Caco-2 (cell line): ENCODE results near the gene HAPLN2. TPM values are rescaled to one million over a fixed set of nuclear protein-coding genes. Genes with fewer than 3 reads are reported as not detected.
A peak's percentile ranks its signal among the peaks of the same experiment; 100 is the strongest.

ENCODE experiments used
- BruUV-seq: library from RNA; stranded (reverse); fragments of 400-500 nt; replicated peaks from 2 replicates; lab custom pipeline; 2021; lab: Mats Ljungman, UMichigan
- CTCF ChIA-PET: fragments of 300-600 bp; sonication (Branson Sonifier 250); formaldehyde crosslinking; loops from one replicate; lab custom pipeline; 2022; ENCODE audit warnings: antibody characterized with exemption; lab: Charles Lee
- POLR2A ChIA-PET: fragments of 300-600 bp; sonication (Branson Sonifier 250); formaldehyde crosslinking; loops from one replicate; lab custom pipeline; 2022; ENCODE audit warnings: antibody characterized with exemption; lab: Charles Lee
- DNase-seq, 2 experiments: peaks; one replicate each; pipeline versions ENCODE4 v3.0.0 to v3.0.0-alpha.2; 2020 to 2022
- H3K27me3 ChIP-seq: replicated peaks from 2 replicates; pipeline ENCODE4 v1.6.0; 2011; ENCODE audit warnings: low read length; ENCODE audit not compliant: control insufficient read depth, insufficient read depth
- H3K36me3 ChIP-seq: 2 replicates; pipeline ENCODE4 v1.5.1; 2011; ENCODE audit warnings: low read length; ENCODE audit not compliant: control insufficient read depth, insufficient read depth
- H3K4me1 ChIP-seq: fragments of 250-450 bp; sonication (Bioruptor Pico); 2 replicates; pipeline ENCODE4 v1.5.1; 2020; ENCODE audit warnings: mild to moderate bottlenecking
- H3K4me3 ChIP-seq: 2 replicates; pipeline ENCODE4 v1.5.1; 2011; ENCODE audit warnings: low read depth, mild to moderate bottlenecking, control low read depth, low read length
- H3K9me3 ChIP-seq: fragments of 250-450 bp; sonication (Bioruptor Pico); 2 replicates; pipeline ENCODE4 v1.5.1; 2020; ENCODE audit warnings: mild to moderate bottlenecking, moderate library complexity
- H3K27ac Mint-ChIP-seq: one replicate; pipeline ENCODE4 v1.8.0; 2022; ENCODE audit warnings: mixed read lengths; ENCODE audit not compliant: unreplicated experiment
- H3K27me3 Mint-ChIP-seq: one replicate; pipeline ENCODE4 v1.8.0; 2022; ENCODE audit warnings: mixed read lengths; ENCODE audit not compliant: insufficient read depth, unreplicated experiment
- H3K36me3 Mint-ChIP-seq: one replicate; pipeline ENCODE4 v1.8.0; 2022; ENCODE audit warnings: mild to moderate bottlenecking, mixed read lengths; ENCODE audit not compliant: insufficient read depth, unreplicated experiment
- H3K4me1 Mint-ChIP-seq: one replicate; pipeline ENCODE4 v1.8.0; 2022; ENCODE audit warnings: low read depth, mixed read lengths; ENCODE audit not compliant: unreplicated experiment
- H3K4me3 Mint-ChIP-seq: one replicate; pipeline ENCODE4 v1.8.0; 2022; ENCODE audit warnings: mild to moderate bottlenecking, moderate library complexity, mixed read lengths; ENCODE audit not compliant: unreplicated experiment
- H3K9me3 Mint-ChIP-seq: one replicate; pipeline ENCODE4 v1.8.0; 2022; ENCODE audit warnings: mixed read lengths; ENCODE audit not compliant: unreplicated experiment
- intact Hi-C: fragments of 100-400 bp; cut with micrococcal nuclease; formaldehyde crosslinking; loops from one replicate; pipeline ENCODE4 v1.10.0; 2022; ENCODE audit not compliant: unreplicated experiment
- total RNA-seq: library from RNA; stranded (reverse); gene quantifications from 2 replicates; pipeline ENCODE4 v1.2.3, GENCODE V29; 2022
- TF ChIP-seq, protein P1 (sequence below), 2 experiments: fragments of 200-600 bp in 1 of 2; IDR thresholded peaks; 1 replicate in 1 of 2; 2 replicates in 1 of 2; pipeline versions ENCODE4 v1.5.1 to v1.8.0; 2011 to 2022; ENCODE audit warnings: antibody characterized with exemption in 1 of 2, control low read depth in 1 of 2, inconsistent platforms in 1 of 2, low read depth in 1 of 2, low read length in 1 of 2, mild to moderate bottlenecking in 1 of 2, moderate library complexity in 1 of 2; ENCODE audit not compliant: insufficient read depth in 1 of 2, severe bottlenecking in 1 of 2, unreplicated experiment in 1 of 2

HAPLN2 gene
- total RNA-seq, 1 experiment from 2014 or later: not detected

DNA sequence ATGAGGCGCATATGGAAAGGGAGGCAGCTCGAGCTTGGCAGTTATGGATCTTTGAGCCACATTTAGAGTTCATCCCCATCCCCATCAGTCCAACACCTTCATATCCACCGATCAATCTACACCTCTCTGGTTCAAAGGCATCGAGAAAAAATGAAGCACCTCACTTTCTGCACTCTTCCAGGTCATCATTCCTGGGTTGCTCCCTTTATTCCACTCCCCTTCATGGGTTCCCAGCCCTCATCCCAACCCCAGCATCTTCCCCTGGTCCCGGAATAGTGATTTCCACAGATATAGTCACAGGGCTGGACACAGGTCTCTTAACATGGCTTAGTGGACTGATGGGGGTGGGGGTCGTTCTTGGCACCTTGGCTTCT lies 354 bp downstream of the HAPLN2 start:
- Mint-ChIP-seq H3K4me3 (no peak overlapping the region), H3K27me3 (peaks cover 25% of the 10 kb centered on the region), H3K36me3 (no peaks in the 10 kb centered on the region), H3K27ac (no peak overlapping the region), H3K4me1 (peaks cover 7% of the 10 kb centered on the region), H3K9me3 (no peaks in the 10 kb centered on the region)
- BruUV-seq: no TSS peak
- ChIA-PET CTCF (interaction anchor here (1.0 to 2.2 kb wide), 10 partner anchors 8 to 308 kb away, joined by 3 to 13 read pairs (median 4); partner anchors contain the start of gene NES), POLR2A (interaction anchor here (0.6 kb wide), 1 partner anchor 106 kb away, joined by 3 read pairs; no protein-coding TSS in a partner anchor)
- H3K4me3 ChIP-seq: no peak overlapping the region
- TF ChIP-seq, protein P1, sequence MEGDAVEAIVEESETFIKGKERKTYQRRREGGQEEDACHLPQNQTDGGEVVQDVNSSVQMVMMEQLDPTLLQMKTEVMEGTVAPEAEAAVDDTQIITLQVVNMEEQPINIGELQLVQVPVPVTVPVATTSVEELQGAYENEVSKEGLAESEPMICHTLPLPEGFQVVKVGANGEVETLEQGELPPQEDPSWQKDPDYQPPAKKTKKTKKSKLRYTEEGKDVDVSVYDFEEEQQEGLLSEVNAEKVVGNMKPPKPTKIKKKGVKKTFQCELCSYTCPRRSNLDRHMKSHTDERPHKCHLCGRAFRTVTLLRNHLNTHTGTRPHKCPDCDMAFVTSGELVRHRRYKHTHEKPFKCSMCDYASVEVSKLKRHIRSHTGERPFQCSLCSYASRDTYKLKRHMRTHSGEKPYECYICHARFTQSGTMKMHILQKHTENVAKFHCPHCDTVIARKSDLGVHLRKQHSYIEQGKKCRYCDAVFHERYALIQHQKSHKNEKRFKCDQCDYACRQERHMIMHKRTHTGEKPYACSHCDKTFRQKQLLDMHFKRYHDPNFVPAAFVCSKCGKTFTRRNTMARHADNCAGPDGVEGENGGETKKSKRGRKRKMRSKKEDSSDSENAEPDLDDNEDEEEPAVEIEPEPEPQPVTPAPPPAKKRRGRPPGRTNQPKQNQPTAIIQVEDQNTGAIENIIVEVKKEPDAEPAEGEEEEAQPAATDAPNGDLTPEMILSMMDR (IDR thresholded peaks at IDR 0.05; ENCODE audit: insufficient read depth in 1 of 2, low read depth in 1 of 2, low read length in 1 of 2, severe bottlenecking in 1 of 2, unreplicated experiment in 1 of 2): no peak
- intact Hi-C loops: no loop called here
- H3K4me1 ChIP-seq: 0 out of 2 replicates have a peak, but pooled peaks cover 5% of the 10 kb centered on the region
- no peaks in the 10 kb centered on the region for H3K9me3 ChIP-seq
- no peak for DNase-seq
- H3K27me3 ChIP-seq: no peaks in the 10 kb centered on the region; the same call in 1 of the 2 replicates
- H3K36me3 ChIP-seq: no peaks in the 10 kb centered on the region

DNA sequence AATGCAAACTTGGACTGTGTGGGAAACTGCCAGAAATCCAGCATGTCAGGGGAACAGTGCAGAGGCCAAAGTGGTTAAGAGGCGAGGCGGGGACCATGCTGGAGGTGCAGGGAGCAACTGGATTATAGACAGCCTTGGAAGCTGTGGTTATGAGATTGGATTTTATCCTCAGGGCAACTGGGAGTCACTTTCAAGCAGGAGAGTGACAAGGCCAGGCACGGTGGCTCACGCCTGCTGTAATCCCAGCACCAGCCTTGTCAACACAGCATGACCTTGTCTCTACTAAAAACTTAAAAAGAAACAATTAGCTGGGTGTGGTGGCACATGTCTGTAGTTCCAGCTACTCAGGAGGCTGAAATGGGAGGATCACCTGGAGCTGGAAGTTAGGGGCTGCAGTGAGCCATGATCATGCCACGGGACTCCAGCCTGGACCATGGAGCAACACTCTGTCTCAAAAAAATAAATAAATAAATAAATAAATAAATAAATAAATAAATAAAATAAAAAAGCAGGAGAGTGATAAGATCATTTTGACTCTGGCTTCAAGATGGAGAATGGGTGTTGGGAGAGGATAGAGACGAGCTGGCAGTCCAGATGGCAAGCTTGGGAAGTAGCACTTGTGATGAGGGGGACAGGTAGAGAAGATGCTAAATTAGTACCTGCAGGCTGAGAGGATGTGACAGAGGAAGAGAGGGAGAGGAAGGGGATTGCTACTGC lies 3.5 kb downstream of the HAPLN2 start:
- Histone ChIP-seq H3K27me3 (peaks cover 1% of the 10 kb centered on the region; the same call in 1 of the 2 replicates), H3K4me3 (no peak overlapping the region), H3K9me3 (no peaks in the 10 kb centered on the region), H3K36me3 (no peaks in the 10 kb centered on the region), H3K4me1 (peaks cover 13% of the 10 kb centered on the region)
- TF ChIP-seq, protein P1 (IDR thresholded peaks at IDR 0.05; ENCODE audit: insufficient read depth in 1 of 2, low read depth in 1 of 2, low read length in 1 of 2, severe bottlenecking in 1 of 2, unreplicated experiment in 1 of 2): no peak
- CTCF ChIA-PET: interaction anchor here (1.6 kb wide), 1 partner anchor 10 kb away, joined by 5 read pairs; no protein-coding TSS in a partner anchor
- Mint-ChIP-seq H3K4me1 (peaks cover 17% of the 10 kb centered on the region), H3K4me3 (peak overlapping the region; percentile 64), H3K27ac (no peak overlapping the region), H3K36me3 (no peaks in the 10 kb centered on the region), H3K9me3 (no peaks in the 10 kb centered on the region), H3K27me3 (peaks cover 28% of the 10 kb centered on the region)
- intact Hi-C loops: no loop called here
- no TSS peak for BruUV-seq
- DNase-seq: no peak
- POLR2A ChIA-PET: no interaction called here

DNA sequence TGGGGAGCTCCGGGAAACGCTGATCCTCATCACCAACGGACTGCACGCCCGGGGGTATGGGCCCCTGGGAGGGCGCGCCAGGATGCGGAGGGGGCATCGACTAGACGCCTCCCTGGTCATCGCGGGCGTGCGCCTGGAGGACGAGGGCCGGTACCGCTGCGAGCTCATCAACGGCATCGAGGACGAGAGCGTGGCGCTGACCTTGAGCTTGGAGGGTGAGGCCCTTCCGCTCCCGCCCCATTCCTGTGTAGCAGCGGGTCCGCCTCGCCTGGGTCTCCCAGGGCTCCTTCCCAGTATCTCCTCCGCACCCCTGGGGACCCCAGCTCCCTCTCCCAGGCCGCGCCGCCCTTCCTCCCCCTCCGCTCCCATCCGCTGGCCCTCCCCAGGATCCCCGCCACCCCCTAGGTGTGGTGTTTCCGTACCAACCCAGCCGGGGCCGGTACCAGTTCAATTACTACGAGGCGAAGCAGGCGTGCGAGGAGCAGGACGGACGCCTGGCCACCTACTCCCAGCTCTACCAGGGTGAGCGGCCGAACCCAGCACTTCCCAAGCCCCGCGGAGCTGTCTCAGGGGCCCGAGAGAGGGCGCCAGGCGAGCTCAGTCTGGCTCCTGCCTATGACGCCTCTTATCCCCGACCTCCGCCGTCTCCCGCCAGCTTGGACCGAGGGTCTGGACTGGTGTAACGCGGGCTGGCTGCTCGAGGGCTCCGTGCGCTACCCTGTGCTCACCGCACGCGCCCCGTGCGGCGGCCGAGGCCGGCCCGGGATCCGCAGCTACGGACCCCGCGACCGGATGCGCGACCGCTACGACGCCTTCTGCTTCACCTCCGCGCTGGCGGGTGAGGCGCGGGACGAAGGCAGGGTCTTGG lies 5.0 kb downstream of the HAPLN2 start:
- Histone ChIP-seq H3K27me3 (peaks cover 1% of the 10 kb centered on the region; the same call in 1 of the 2 replicates), H3K4me3 (peak overlapping the region; percentile 28), H3K9me3 (no peaks in the 10 kb centered on the region), H3K4me1 (peaks cover 13% of the 10 kb centered on the region), H3K36me3 (no peaks in the 10 kb centered on the region)
- peaks cover 28% of the 10 kb centered on the region for H3K27me3 Mint-ChIP-seq
- intact Hi-C loops: no loop called here
- no TSS peak for BruUV-seq
- H3K36me3 Mint-ChIP-seq: no peaks in the 10 kb centered on the region
- DNase-seq: peak; percentile 69 to 70
- POLR2A ChIA-PET: interaction anchor here (0.6 to 1.0 kb wide), 3 partner anchors 53 to 117 kb away, joined by 3 to 4 read pairs (median 3); partner anchors contain the start of genes ISG20L2, METTL25B, MRPL24 and NES
- H3K9me3 Mint-ChIP-seq: no peaks in the 10 kb centered on the region
- H3K27ac Mint-ChIP-seq: no peak overlapping the region
- CTCF ChIA-PET: interaction anchor here (0.5 to 2.5 kb wide), 23 partner anchors 10 to 214 kb away, joined by 3 to 19 read pairs (median 5); partner anchors contain the start of gene NES
- peaks cover 17% of the 10 kb centered on the region for H3K4me1 Mint-ChIP-seq
- peak overlapping the region; percentile 64 for H3K4me3 Mint-ChIP-seq
- TF ChIP-seq, protein P1 (IDR thresholded peaks at IDR 0.05; ENCODE audit: insufficient read depth in 1 of 2, low read depth in 1 of 2, low read length in 1 of 2, severe bottlenecking in 1 of 2, unreplicated experiment in 1 of 2): peak; percentile 12 to 49
